Measurements from ENCODE around the gene GSTM4.

The GSTM4 gene

DNA sequence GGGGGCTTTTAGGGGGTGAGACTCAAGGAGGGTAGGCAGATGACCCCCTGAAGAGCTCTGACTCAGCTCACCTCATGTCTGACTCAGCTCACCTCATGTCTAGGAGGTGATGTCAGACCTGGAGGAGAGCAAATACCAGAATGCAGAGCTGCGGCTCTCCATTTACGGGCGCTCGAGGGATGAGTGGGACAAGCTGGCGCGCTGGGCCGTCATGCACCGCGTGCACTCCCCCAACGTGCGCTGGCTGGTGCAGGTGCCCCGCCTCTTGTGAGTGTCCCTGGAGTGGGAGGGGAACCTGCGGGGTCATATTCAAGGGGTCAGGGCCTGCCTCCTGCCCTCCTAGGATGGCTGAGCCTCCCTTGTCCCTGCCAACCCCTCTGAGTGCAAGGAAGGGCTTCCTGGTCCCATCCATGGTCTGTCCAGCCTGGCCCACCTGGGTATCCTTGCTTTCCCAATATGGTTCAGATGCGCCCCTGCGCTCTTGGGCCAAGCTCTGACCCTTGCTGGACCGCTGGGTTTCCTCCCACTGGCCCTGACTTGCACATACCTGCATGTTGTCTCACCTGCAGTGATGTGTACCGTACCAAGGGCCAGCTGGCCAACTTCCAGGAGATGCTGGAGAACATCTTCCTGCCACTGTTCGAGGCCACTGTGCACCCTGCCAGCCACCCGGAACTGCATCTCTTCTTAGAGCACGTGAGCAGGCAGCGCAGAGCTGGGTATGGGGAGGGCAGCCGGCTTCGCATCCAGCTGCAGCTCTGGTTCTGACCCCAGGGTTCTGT is 27.2 kb upstream of the GSTM4 start:
- DNase-seq, result no peak
- H3K36me3 ChIP-seq (ENCODE audit: insufficient read depth, low read length), result peaks cover 55% of the 10 kb centered on the region
- H4K20me1 ChIP-seq (ENCODE audit: insufficient read depth, low read length), result peaks cover 1% of the 10 kb centered on the region; the same call in 1 of the 2 replicates
- H3K9me3 ChIP-seq (ENCODE audit: insufficient read depth, low read length, severe bottlenecking), result no peaks in the 10 kb centered on the region
- no peak overlapping the region for H3K27ac ChIP-seq (ENCODE audit: low read length)
- no peak overlapping the region for H2AFZ ChIP-seq (ENCODE audit: low read depth, low read length)
- no peaks in the 10 kb centered on the region for H3K27me3 ChIP-seq (ENCODE audit: insufficient read depth, low read length, poor library complexity)
- H3K4me1 ChIP-seq (ENCODE audit: insufficient read depth, low read length), result peaks cover 4% of the 10 kb centered on the region; the same call in 1 of the 2 replicates
- H3K9ac ChIP-seq (ENCODE audit: low read depth, low read length), result no peak overlapping the region
- no peak for TF ChIP-seq EZH2 (IDR thresholded peaks at IDR 0.05; ENCODE audit: borderline replicate concordance, low read depth, low read length, severe bottlenecking)
- TF ChIP-seq, protein P1, sequence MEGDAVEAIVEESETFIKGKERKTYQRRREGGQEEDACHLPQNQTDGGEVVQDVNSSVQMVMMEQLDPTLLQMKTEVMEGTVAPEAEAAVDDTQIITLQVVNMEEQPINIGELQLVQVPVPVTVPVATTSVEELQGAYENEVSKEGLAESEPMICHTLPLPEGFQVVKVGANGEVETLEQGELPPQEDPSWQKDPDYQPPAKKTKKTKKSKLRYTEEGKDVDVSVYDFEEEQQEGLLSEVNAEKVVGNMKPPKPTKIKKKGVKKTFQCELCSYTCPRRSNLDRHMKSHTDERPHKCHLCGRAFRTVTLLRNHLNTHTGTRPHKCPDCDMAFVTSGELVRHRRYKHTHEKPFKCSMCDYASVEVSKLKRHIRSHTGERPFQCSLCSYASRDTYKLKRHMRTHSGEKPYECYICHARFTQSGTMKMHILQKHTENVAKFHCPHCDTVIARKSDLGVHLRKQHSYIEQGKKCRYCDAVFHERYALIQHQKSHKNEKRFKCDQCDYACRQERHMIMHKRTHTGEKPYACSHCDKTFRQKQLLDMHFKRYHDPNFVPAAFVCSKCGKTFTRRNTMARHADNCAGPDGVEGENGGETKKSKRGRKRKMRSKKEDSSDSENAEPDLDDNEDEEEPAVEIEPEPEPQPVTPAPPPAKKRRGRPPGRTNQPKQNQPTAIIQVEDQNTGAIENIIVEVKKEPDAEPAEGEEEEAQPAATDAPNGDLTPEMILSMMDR (IDR thresholded peaks at IDR 0.05; ENCODE audit: borderline replicate concordance, extremely low read depth, low read length, poor library complexity, severe bottlenecking), result no peak
- H3K4me2 ChIP-seq (ENCODE audit: insufficient read depth, low read length), result no peak overlapping the region
- peaks cover 9% of the 10 kb centered on the region; the same call in 1 of the 2 replicates for H3K79me2 ChIP-seq (ENCODE audit: insufficient read depth, low read length)
- no peak overlapping the region for H3K4me3 ChIP-seq (ENCODE audit: low read depth in 1 of 2, low read length in 2 of 2)
- no peak for ATAC-seq (ENCODE audit: insufficient read depth, low read depth)

DNA sequence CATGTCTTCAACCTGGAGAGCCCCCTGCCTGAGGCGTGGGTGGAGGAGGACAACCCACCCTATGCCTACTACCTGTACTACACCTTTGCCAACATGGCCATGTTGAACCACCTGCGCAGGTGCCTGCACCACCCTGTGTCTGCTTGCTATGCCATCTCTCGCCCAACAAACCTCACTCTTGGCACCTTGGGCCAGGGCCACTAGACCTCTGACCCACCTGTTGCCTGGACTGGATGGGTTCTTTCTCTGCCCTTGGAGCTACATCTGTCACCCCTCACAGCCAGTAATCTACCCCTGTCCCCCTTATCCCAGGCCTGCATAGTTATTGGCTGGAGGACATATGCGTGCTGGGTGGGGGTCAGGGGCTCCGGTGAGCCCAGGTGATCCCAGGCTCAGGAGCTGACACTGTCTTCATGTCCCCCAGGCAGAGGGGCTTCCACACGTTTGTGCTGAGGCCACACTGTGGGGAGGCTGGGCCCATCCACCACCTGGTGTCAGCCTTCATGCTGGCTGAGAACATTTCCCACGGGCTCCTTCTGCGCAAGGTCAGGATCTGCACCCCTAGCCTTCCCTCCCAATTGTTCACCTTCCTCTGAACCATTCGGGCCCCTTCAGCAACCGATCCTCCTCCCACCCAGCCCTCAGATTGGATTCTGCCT is 26.4 kb upstream of the GSTM4 start:
- Histone ChIP-seq H3K36me3 (ENCODE audit: insufficient read depth, low read length) (peaks cover 55% of the 10 kb centered on the region), H3K27me3 (ENCODE audit: insufficient read depth, low read length, poor library complexity) (no peaks in the 10 kb centered on the region)
- TF ChIP-seq EZH2 (IDR thresholded peaks at IDR 0.05; ENCODE audit: borderline replicate concordance, low read depth, low read length, severe bottlenecking), result no peak
- TF ChIP-seq, protein P1 (IDR thresholded peaks at IDR 0.05; ENCODE audit: borderline replicate concordance, extremely low read depth, low read length, poor library complexity, severe bottlenecking), result no peak

DNA sequence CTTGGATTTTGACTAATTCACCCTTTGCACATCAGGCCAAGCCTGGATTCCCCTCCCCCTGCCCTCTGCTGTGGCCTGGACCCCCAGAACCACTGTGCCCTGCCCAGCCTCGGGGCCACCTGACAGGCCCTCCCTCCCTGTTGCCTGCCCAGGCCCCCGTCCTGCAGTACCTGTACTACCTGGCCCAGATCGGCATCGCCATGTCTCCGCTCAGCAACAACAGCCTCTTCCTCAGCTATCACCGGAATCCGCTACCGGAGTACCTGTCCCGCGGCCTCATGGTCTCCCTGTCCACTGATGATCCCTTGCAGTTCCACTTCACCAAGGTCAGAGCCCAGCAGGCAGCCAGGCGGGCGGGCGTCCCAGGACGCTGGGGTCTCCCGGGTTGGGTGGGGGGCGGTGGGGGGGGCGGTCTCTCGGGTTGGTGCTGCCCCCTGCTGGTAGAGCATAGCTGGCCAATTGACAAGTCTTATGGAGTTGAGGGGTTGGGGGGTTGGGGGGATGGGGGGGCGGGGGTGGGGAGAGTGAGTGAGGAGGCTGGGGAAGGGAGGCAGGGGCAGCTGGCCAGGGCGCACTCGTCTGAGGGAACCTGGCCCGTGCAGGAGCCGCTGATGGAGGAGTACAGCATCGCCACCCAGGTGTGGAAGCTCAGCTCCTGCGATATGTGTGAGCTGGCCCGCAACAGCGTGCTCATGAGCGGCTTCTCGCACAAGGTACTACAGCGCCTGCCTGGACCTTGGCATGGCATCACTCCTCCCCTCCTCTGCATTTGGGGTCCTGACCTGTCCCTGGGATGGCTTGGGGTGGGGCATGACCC is 25.6 kb upstream of the GSTM4 start:
- H4K20me1 ChIP-seq (ENCODE audit: insufficient read depth, low read length), result no peaks in the 10 kb centered on the region
- no peaks in the 10 kb centered on the region for H3K9me3 ChIP-seq (ENCODE audit: insufficient read depth, low read length, severe bottlenecking)
- H3K36me3 ChIP-seq (ENCODE audit: insufficient read depth, low read length), result peaks cover 55% of the 10 kb centered on the region
- no peak overlapping the region for H3K9ac ChIP-seq (ENCODE audit: low read depth, low read length)
- no peak for TF ChIP-seq EZH2 (IDR thresholded peaks at IDR 0.05; ENCODE audit: borderline replicate concordance, low read depth, low read length, severe bottlenecking)
- TF ChIP-seq, protein P1 (IDR thresholded peaks at IDR 0.05; ENCODE audit: borderline replicate concordance, extremely low read depth, low read length, poor library complexity, severe bottlenecking), result peak; percentile 31
- no peaks in the 10 kb centered on the region for H3K27me3 ChIP-seq (ENCODE audit: insufficient read depth, low read length, poor library complexity)
- no peak overlapping the region for H3K27ac ChIP-seq (ENCODE audit: low read length)
- H2AFZ ChIP-seq (ENCODE audit: low read depth, low read length), result no peak overlapping the region
- ATAC-seq (ENCODE audit: insufficient read depth, low read depth) (peak; percentile 40; the same call in 2 of the 3 replicates), DNase-seq (peak; percentile 42)
- no peak overlapping the region for H3K4me3 ChIP-seq (ENCODE audit: low read depth in 1 of 2, low read length in 2 of 2)
- no peaks in the 10 kb centered on the region for H3K79me2 ChIP-seq (ENCODE audit: insufficient read depth, low read length)
- no peaks in the 10 kb centered on the region for H3K4me1 ChIP-seq (ENCODE audit: insufficient read depth, low read length)
- H3K4me2 ChIP-seq (ENCODE audit: insufficient read depth, low read length), result no peak overlapping the region

More for the DNA sequence above, 26.4 kb upstream of the GSTM4 start:
- Histone ChIP-seq H3K4me2 (ENCODE audit: insufficient read depth, low read length) (no peak overlapping the region), H2AFZ (ENCODE audit: low read depth, low read length) (no peak overlapping the region), H3K79me2 (ENCODE audit: insufficient read depth, low read length) (peaks cover 3% of the 10 kb centered on the region; the same call in 1 of the 2 replicates), H3K4me3 (ENCODE audit: low read depth in 1 of 2, low read length in 2 of 2) (no peak overlapping the region), H4K20me1 (ENCODE audit: insufficient read depth, low read length) (no peaks in the 10 kb centered on the region), H3K4me1 (ENCODE audit: insufficient read depth, low read length) (no peaks in the 10 kb centered on the region), H3K9me3 (ENCODE audit: insufficient read depth, low read length, severe bottlenecking) (no peaks in the 10 kb centered on the region), H3K9ac (ENCODE audit: low read depth, low read length) (no peak overlapping the region), H3K27ac (ENCODE audit: low read length) (no peak overlapping the region)
- DNase-seq (no peak), ATAC-seq (ENCODE audit: insufficient read depth, low read depth) (no peak)

All from DND-41 (cell line).